Measurements from ENCODE around the gene TNPO1.
A peak's percentile ranks its signal among the peaks of the same experiment; 100 is the strongest.

Gene TNPO1

DNA sequence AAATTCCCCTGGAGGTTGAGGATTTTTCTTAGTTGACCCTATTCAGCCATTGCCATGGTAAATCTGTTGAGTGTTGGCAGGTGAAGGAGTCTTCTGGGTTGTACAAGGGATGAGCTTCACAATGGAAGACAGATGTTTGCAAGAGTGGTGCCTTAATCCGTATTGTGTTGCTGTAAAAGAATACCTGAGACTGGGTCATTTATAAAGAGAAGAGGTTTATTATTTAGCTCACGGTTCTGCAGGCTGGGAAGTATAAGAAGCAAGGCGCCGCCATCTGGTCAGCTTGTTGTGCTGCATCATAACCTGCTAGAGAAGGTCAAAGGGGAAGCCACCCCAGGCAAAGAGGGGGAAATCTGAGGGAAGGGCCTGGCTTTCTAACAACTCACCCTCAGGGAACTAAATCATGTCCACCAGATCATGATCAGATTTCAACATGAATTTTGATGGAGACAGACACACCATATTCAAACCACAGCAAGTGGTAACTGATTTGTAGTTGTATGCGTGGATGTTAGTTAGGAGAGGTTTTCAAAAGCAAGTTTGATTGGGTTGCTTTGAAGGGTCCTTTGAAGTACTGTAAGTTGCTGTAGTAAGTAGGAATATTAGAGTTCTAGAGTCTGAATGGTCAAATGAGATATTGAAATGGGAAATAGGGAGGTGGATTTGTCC lies 2.5 kb downstream of the TNPO1 start:
- DNase-seq: peak; percentile 25

GRCh38 chr5:72821776-72822175 lies 5.3 kb downstream of the TNPO1 start:
- no peak for DNase-seq

- DNase-seq: no peak
These were observed 6.5 kb downstream of the TNPO1 start for GRCh38 chr5:72822944-72823343.

- no peak for DNase-seq
These were observed 13.2 kb downstream of the TNPO1 start for GRCh38 chr5:72829707-72830106.

GRCh38 chr5:72830362-72830761 lies 13.9 kb downstream of the TNPO1 start:
- no peak for DNase-seq

- no peak for DNase-seq
These were observed 15.2 kb downstream of the TNPO1 start for GRCh38 chr5:72831685-72832084.

DNA sequence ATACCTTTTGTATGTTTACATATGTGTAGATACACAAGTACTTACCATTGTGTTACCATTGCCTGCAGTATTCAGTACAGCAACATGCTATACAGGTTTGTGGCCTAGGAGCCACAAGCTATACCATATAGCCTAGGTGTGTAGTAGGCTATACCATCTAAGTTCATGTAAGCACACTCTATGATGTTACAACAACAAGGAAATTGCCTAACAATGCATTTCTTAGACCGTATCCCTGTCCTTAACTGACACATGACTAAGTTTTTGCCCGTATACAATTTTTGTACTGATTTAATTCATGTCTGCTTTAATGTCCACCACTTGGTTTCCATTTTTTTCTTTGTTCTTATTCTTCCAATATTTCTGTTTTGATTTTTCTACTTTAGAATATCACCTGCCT lies 18.5 kb downstream of the TNPO1 start:
- no peak for DNase-seq

- DNase-seq: no peak
These were observed 19.2 kb downstream of the TNPO1 start for GRCh38 chr5:72835633-72836032.

DNA sequence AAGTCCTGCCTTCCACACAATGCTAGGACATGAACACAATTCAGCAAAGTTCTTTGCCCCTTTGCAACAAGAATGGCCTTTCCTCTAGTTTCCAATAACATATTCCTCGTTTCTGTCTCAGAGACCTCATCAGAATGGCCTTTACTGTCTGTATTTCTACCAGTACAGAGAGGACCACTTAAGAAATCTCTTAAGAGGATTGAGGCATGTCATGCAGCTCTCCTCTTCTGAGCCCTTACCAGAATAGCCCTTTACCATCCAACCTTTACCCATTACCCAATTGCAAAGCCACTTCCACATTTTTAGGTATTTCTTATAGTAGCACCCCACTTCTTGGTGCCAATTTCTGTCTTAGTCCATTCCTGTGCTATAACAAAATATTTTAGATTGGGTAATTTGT lies 20.3 kb downstream of the TNPO1 start:
- DNase-seq: no peak

GRCh38 chr5:72837524-72838096 lies 21.1 kb downstream of the TNPO1 start:
- peak; percentile 13 for DNase-seq

DNA sequence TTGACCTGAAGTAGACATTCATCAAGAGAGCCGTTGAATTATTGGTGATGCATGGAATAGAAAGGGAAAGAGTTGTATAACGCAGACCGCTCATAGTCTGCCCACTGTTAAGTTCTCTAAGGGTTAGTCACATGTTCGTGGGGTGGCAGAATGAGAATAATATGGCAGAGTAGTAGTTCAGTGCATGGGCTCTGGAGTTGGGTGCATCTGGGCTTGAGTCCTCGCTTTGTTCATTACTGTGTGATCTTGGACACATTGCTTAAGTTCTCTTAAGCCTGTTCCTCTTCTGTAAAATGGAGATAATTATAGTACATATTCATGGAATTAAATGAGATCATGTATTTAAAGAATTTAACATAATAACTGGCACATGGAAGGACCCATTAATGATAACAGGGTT lies 23.6 kb downstream of the TNPO1 start:
- DNase-seq: no peak

DNA sequence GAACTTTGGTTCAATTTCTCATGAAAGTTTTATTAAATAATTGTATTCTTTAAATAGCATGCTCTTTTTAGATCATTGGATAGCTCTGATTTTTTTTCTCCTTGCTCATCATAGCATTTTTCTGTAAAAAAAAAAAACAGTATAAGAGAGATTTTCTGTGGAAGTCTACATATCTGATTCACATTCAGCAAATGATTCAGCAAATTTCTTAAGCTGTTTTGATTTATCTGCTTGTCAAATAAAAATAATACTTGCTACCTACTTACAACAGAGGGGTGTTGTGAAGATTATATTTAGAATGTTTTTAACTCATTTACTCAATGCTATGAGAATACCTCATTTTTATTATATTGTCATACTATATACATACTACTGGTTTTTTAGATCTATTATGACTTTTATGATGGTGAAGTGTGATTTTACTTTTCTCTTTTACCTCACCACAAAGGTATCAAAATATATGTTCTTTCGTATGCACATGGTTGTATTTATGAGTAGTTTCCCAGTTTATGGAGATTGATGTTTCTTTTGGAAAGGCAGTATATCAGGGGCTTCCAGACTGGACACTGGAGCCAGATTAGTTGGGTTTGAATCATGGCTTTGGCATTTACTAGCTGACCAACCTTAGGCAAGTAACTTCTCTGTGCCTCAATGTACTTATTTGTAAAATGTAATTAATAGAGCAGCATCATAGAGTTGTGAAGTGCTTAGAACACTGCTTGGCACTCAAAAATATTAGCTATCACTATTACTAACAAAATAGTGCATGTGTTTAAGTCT lies 25.5 kb downstream of the TNPO1 start:
- DNase-seq: no peak

- no peak for DNase-seq
These were observed 26.4 kb downstream of the TNPO1 start for GRCh38 chr5:72842816-72843215.

DNA sequence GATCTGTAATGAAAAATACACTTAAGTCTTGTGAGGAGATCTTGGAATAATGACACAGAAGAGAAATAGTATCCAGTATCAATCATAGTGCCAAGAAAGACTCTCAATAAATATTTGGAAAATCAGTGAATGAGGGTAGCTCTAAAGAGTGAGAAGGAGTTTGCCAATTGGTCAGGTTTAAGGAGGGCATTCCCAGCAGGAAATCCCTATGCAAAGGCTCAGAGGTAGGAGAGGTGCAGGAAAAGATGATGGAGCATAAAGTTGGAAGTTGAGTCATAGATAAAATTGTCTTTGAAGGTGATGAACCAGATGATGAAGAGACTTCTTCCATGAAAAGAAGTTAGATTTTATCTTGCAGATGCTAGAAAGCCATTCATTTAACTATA lies 27.8 kb downstream of the TNPO1 start:
- DNase-seq: no peak

DNA sequence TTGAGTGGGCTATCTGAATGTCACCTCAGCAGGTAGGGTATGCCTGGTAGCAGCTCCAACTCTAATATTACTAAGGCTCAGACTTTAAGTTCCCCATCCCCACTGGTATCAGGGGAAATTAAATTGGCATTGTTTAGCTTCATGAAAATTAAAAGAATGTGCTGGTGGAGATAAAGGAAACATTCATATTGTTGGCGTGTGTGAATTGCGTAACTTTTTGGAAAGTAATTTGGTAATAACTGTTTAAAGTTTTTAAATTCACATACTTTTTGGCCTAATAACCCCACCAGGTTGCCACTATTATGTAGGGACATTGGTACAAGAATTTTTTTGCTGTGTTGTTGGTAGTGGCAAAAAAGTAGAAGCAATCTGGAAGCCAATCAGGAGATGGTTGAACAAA lies 29.4 kb downstream of the TNPO1 start:
- DNase-seq: no peak

GRCh38 chr5:72846483-72846882 lies 30.0 kb downstream of the TNPO1 start:
- no peak for DNase-seq

GRCh38 chr5:72847439-72847838 lies 31.0 kb downstream of the TNPO1 start:
- DNase-seq: no peak

DNA sequence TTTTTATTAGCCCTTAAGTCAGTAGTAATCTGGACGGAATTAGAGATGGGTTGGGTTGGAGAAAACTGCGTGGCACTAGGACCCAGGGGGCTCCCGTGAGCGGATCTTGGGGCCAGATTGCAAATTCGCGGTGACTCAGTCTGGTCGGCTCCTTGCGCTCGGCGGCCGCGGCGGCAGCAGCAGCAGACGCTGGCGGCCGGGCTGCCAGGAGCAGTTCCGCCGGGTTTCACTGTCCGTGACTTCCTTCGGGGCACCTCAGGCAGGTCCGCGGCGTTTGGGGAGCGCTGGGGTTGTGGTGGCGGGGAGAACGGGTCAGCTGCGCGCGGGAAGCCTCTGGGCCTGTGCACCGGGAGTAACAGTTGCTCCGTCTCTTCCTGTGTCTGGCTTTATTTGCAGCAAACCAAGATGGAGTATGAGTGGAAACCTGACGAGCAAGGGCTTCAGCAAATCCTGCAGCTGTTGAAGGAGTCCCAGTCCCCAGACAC lies 31.6 kb downstream of the TNPO1 start:
- peak; percentile 73 for DNase-seq

DNA sequence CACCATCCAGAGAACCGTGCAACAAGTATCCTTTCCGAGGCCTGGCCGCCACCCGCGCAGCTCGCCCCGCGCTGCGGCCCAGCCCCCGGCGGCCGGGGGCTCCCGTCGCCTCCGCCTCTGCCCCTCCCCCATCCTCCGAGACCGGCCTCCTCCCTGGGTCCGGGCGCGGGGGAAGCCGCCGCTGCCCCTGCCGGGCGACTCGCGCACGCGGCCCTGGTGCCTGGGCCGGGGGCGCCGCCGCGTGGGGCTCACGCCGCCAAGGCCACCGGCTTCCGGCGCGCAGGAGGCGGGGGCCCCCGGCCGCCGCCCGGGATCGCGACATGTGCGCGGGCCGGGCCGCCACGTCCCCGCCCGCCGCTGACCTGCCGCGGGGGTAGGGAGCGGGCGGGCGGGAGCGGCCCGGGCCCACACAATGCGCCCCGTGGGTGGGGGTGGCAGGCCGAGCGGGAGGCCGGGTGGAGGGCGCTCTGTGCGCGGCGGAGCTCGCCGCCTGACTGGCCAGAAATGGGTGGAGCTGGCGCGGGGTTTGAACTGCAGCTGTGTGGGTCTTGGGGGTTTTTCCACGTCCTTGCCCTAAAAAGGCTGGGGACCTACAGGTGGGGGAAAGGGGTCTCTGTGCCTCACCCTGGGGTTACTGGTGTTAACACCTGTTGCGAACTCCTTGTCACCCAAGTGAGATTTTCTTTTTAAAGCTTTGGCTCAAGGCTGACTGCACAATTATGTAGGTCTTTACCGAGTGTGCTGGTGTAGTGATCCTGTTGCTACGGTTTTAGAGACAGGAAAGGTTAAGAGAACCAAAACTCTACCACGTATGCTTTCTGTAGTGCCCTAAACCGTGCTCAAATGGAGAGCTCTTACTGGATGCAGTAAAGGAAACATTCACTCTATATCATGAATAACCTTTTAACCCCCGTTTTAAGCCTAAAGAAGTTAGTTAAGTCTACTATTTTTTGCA lies 32.3 kb downstream of the TNPO1 start:
- no peak for DNase-seq

GRCh38 chr5:72849546-72849945 lies 33.1 kb downstream of the TNPO1 start:
- DNase-seq: no peak

DNA sequence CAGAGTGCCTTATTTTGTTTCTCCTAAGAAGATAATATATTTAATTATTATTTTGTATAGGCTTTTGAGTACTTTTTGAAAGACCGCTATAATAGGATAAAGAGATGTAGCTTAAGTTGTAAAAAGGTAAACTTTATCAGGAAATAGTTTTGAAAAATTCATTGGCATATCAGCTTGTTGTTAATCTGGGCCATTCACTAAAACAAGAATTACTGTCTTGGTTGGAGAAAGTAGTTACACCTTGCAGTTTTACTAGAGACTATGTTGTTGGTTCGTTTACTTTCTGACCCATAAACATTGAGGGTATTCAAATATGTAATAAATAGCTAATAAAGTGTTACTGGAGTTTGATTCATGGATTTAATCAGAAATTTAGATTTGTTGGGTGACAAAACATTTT lies 33.7 kb downstream of the TNPO1 start:
- DNase-seq: no peak

GRCh38 chr5:72852356-72852755 lies 35.9 kb downstream of the TNPO1 start:
- no peak for DNase-seq

GRCh38 chr5:72854419-72854818 lies 38.0 kb downstream of the TNPO1 start:
- DNase-seq: no peak
